22Rv1 (cell line): ENCODE results near the gene LTF.

Source experiments
- H3K27ac ChIP-seq: fragments of 450-650 bp; 2 replicates; pipeline ENCODE4 v1.5.1; 2017
- CTCF ChIP-seq: fragments of 450-650 bp; IDR thresholded peaks from 2 replicates; pipeline ENCODE4 v1.5.1; 2017; ENCODE audit warnings: mild to moderate bottlenecking
- ZFX ChIP-seq: fragments of 450-650 bp; IDR thresholded peaks from 2 replicates; pipeline ENCODE4 v1.6.1; 2017; ENCODE audit warnings: antibody characterized with exemption, borderline replicate concordance

Gene LTF

GRCh38 chr3:46413951-46414350, 50.8 kb downstream of the LTF start:
- no peak for TF ChIP-seq CTCF
- no peak for TF ChIP-seq ZFX
- no peak overlapping the region for H3K27ac ChIP-seq

GRCh38 chr3:46412786-46413298, 51.9 kb downstream of the LTF start:
- H3K27ac ChIP-seq = no peak overlapping the region
- TF ChIP-seq ZFX (no peak), CTCF (no peak)

GRCh38 chr3:46411271-46411670, 53.4 kb downstream of the LTF start:
- no peak overlapping the region for H3K27ac ChIP-seq

GRCh38 chr3:46410669-46411068, 54.0 kb downstream of the LTF start:
- TF ChIP-seq ZFX (no peak), CTCF (no peak)
- no peak overlapping the region for H3K27ac ChIP-seq

More at GRCh38 chr3:46411271-46411670, 53.4 kb downstream of the LTF start:
- no peak for TF ChIP-seq CTCF

- H3K27ac ChIP-seq = no peak overlapping the region
- TF ChIP-seq ZFX (no peak), CTCF (no peak)
These were observed 54.8 kb downstream of the LTF start for GRCh38 chr3:46409739-46410489.

GRCh38 chr3:46408853-46409252, 55.9 kb downstream of the LTF start:
- TF ChIP-seq CTCF (no peak), ZFX (no peak)
- H3K27ac ChIP-seq = no peak overlapping the region

- no peak overlapping the region for H3K27ac ChIP-seq
- TF ChIP-seq CTCF (no peak), ZFX (no peak)
These were observed 56.7 kb downstream of the LTF start for GRCh38 chr3:46407970-46408369.
